LoVo (cell line): ENCODE measurements around the gene COLGALT1.

ENCODE experiments used
- DNase-seq: peaks from one replicate; pipeline ENCODE4 v3.0.0-alpha.2; 2016; ENCODE audit warnings: low spot score

COLGALT1 gene

GRCh38 chr19:17623224-17623935 lies 67.9 kb downstream of the COLGALT1 start:
- DNase-seq = no peak

DNA sequence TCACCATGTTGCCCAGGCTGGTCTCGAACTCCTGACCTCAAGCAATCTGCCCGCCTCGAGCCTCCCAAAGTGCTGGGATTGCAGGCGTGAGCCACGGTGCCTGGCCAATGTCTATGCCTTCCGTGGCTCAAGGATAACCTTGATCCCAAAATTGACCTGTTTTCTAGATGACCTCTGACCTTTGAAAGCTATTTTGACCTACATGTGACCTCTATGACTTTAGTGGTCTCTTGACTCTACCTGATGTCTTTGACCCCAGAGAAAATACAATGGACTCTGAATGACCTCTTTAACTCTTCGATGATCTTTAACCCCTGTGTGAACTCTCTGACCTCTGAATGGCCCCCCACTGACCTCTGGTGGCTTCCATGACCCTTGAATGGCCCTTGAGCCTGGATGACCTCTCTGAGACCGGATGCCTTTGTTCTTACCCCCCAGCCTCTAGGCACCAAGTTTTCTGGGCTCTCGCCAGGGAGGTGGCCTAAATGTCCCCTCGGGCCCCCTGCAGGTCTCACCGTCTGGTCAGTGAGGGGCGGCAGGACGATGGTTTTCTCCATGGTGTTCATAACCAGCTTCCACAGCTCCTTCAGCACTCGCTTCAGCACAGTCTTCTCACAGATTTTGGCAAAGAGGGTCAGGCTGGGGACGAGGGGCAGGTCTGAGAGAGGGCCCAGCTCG lies 69.0 kb downstream of the COLGALT1 start:
- DNase-seq = no peak

DNA sequence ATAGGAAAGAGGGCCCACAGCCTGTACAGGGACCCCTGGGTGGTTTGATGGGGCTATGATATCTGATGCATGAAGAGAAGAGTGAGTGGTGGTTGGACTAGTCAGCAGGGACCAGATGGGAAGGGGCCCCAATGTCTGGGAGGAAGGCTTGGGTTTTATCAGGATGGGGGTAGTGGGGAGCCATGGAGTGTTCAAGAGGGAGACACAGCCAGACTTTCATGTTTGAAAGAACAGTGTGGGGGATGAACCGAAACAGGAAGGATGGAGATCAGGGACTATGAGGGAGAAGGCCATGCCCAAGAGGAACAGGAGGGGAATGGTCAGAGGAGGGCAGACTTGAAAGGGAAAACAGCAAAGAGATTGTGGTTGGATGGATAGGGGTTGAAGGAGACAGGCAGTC lies 69.6 kb downstream of the COLGALT1 start:
- no peak for DNase-seq

GRCh38 chr19:17625980-17626379 lies 70.5 kb downstream of the COLGALT1 start:
- DNase-seq = no peak

DNA sequence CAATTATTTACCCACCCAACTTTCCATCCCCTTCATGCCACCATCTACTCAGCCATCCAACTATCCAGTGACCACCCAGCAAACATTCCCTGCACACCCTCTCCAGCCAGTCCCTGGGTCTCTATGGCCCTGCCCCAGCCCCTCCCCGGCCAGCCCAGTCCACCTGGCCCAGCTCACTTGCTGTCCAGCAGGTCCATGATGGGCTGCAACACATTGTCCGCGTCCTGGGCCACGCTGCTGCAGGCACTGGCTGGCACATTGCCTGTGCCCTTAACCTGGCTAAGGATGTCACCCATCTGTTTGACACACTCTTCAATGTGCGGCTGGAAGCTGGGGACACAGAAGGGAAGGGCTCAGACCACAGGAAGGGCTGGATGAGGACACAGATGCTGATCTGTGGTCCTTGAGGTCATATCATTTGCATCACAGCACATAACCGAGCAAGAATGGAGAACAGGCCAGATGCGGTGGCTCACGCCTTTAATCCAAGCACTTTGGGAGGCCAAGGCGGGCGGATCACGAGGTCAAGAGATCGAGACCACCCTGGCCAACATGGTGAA lies 71.1 kb downstream of the COLGALT1 start:
- DNase-seq = no peak

GRCh38 chr19:17627161-17627560 lies 71.7 kb downstream of the COLGALT1 start:
- DNase-seq = no peak

DNA sequence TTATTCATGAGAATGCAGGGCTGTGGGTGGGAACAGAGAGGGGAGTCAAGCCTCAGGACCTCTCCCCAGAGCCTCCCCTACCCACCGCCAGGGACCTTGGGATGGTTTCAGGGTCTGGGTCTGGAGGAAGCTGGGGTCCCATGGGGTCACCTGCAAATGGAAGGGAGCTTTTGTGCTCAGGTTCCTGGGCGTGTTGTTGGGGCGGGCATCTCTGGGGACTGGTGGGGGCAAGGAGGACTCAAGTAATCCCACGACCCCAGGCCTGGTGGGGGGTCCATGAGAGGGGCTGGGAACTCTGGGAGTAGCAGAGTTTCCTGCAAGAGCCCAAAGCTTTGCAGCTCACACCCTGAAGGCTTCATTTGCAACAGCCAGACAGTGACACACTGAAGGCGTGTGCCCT lies 72.5 kb downstream of the COLGALT1 start:
- no peak for DNase-seq

GRCh38 chr19:17629760-17630159 lies 74.3 kb downstream of the COLGALT1 start:
- no peak for DNase-seq

- DNase-seq = no peak
Measured at GRCh38 chr19:17632577-17632976, 77.1 kb downstream of the COLGALT1 start.
